ENCODE results near the gene CSF1R. TPM values are rescaled to one million over a fixed set of nuclear protein-coding genes. Genes with fewer than 3 reads are reported as not detected.

Gene CSF1R
- polyA plus RNA-seq, 2 of the 4 experiments (the other 2 are of a cell fraction): 0.06 TPM; not detected in 1

DNA sequence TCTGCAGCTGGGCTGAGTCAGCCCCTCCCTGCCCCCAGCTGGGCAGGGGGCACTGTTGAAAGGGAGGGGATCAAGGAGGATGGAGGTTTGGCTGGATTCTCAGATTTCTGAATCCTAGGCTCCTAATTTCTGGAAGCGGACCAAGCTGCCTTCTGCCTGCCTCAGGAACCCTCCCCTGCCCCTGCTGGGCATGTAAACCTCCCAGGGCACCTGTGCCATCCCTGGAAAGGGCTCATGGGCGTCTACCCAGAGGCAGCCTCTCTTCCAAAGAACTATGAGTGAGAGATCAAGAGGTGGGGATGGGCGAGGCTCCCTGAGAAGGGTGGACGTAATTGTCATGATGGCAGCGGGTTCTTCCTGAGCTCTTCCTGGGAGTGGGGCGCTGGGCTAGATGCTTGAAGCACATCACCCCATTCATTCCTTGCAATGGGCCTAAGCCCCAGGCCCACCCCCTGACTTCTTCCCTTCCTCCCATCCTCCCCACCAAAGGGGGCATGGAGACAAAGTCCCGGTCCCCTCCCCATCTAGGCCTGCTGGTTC, 21.6 kb downstream of the CSF1R start:
- TF ChIP-seq EHMT2 (IDR thresholded peaks at IDR 0.05; ENCODE audit: low read depth) (no peak), HOXB13 (CRISPR knock-in tag; IDR thresholded peaks at IDR 0.05; ENCODE audit: low read depth) (no peak), ZC3H11A (IDR thresholded peaks at IDR 0.05) (no peak), ESRRA (IDR thresholded peaks at IDR 0.05; ENCODE audit: borderline replicate concordance, low read length) (no peak), CHD2 (IDR thresholded peaks at IDR 0.05; ENCODE audit: low read length, partially characterized antibody) (no peak), BHLHE40 (IDR thresholded peaks at IDR 0.05; ENCODE audit: low read depth, low read length) (no peak), JUNB (IDR thresholded peaks at IDR 0.05) (no peak), MYC (IDR thresholded peaks at IDR 0.05; ENCODE audit: borderline replicate concordance, low read length) (no peak), RAD21 (conservative IDR thresholded peaks at IDR 0.05 in 1 of 2, IDR thresholded peaks at IDR 0.05 in 1 of 2) (no peak), NPAS2 (CRISPR knock-in tag; IDR thresholded peaks at IDR 0.05; ENCODE audit: borderline replicate concordance) (no peak), RNF2 (IDR thresholded peaks at IDR 0.05; ENCODE audit: borderline replicate concordance, low read depth) (no peak), EHF (CRISPR knock-in tag; IDR thresholded peaks at IDR 0.05) (no peak), FOXS1 (CRISPR knock-in tag; IDR thresholded peaks at IDR 0.05) (no peak), MAFK (IDR thresholded peaks at IDR 0.05; ENCODE audit: partially characterized antibody) (no peak), HOXA7 (CRISPR knock-in tag; IDR thresholded peaks at IDR 0.05) (no peak), NR3C1 (IDR thresholded peaks at IDR 0.05) (no peak)
- TF ChIP-seq, protein P1, sequence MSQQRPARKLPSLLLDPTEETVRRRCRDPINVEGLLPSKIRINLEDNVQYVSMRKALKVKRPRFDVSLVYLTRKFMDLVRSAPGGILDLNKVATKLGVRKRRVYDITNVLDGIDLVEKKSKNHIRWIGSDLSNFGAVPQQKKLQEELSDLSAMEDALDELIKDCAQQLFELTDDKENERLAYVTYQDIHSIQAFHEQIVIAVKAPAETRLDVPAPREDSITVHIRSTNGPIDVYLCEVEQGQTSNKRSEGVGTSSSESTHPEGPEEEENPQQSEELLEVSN (IDR thresholded peaks at IDR 0.05; ENCODE audit: borderline replicate concordance, low read depth): no peak
- Histone ChIP-seq H3K4me1 (0 out of 3 replicates have a peak, but pooled peaks cover 4% of the 10 kb centered on the region), H3K27ac (no peak overlapping the region), H3K9me3 (no peaks in the 10 kb centered on the region), H3K4me3 (no peak overlapping the region), H3K4me2 (no peak overlapping the region)
- no peak for ATAC-seq
- ChIA-PET CTCF (interaction anchor here (1.1 to 2.2 kb wide), 2 partner anchors 9 to 11 kb away, joined by 3 to 7 read pairs; no protein-coding TSS in a partner anchor), POLR2A (no interaction called here)
- no peak for DNase-seq (ENCODE audit: low read depth in 1 of 2, low spot score in 1 of 2)
- no peak for FAIRE-seq
- 69% methylated on average over 7 of the region's 7 CpGs for WGBS (ENCODE audit: missing lambda C conversion rate)

DNA sequence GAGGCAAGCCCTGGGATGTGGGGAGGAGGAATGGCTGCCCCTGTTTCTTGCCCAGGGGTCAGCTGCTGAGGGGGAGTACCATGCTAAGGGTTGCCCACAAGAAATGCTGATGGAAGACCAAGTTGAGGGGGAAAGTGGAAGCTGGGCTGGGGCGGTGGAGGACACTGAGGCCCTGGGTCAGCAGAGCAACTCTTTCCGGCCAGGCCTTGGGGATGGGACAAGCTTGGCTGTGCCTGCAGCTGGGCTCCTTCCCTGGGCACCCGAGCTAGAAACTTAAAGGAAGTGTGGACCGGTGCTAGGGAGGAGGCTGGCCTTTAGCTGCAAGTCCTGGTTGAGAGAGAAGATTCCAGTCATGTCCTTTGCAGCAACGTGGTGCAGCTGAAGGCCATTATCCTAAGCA, 22.7 kb downstream of the CSF1R start:
- Histone ChIP-seq H3K9me3 (no peaks in the 10 kb centered on the region), H3K4me2 (no peak overlapping the region), H3K4me3 (no peak overlapping the region), H3K27ac (no peak overlapping the region), H3K4me1 (0 out of 3 replicates have a peak, but pooled peaks cover 4% of the 10 kb centered on the region)
- ChIA-PET CTCF (interaction anchor here (1.1 to 2.2 kb wide), 3 partner anchors 10 to 15 kb away, joined by 3 to 7 read pairs (median 3); no protein-coding TSS in a partner anchor), POLR2A (interaction anchor here (0.6 kb wide), 1 partner anchor 9 kb away, joined by 4 read pairs; no protein-coding TSS in a partner anchor)
- TF ChIP-seq RNF2 (IDR thresholded peaks at IDR 0.05; ENCODE audit: borderline replicate concordance, low read depth) (no peak), ZNF302 (CRISPR knock-in tag; IDR thresholded peaks at IDR 0.05) (no peak), POLR2AphosphoS2 (conservative IDR thresholded peaks at IDR 0.05; ENCODE audit: low read length) (no peak), RAD21 (conservative IDR thresholded peaks at IDR 0.05 in 1 of 2, IDR thresholded peaks at IDR 0.05 in 1 of 2) (no peak), TP53 (CRISPR knock-in tag; IDR thresholded peaks at IDR 0.05) (no peak), FOXS1 (CRISPR knock-in tag; IDR thresholded peaks at IDR 0.05) (no peak), HEYL (CRISPR knock-in tag; IDR thresholded peaks at IDR 0.05) (no peak), KDM5A (IDR thresholded peaks at IDR 0.05) (no peak), EHF (CRISPR knock-in tag; IDR thresholded peaks at IDR 0.05) (no peak), SMC3 (IDR thresholded peaks at IDR 0.05) (no peak)
- TF ChIP-seq, protein P2, sequence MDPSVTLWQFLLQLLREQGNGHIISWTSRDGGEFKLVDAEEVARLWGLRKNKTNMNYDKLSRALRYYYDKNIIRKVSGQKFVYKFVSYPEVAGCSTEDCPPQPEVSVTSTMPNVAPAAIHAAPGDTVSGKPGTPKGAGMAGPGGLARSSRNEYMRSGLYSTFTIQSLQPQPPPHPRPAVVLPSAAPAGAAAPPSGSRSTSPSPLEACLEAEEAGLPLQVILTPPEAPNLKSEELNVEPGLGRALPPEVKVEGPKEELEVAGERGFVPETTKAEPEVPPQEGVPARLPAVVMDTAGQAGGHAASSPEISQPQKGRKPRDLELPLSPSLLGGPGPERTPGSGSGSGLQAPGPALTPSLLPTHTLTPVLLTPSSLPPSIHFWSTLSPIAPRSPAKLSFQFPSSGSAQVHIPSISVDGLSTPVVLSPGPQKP (IDR thresholded peaks at IDR 0.05; ENCODE audit: low read depth, low read length): no peak
- TF ChIP-seq, protein P3, sequence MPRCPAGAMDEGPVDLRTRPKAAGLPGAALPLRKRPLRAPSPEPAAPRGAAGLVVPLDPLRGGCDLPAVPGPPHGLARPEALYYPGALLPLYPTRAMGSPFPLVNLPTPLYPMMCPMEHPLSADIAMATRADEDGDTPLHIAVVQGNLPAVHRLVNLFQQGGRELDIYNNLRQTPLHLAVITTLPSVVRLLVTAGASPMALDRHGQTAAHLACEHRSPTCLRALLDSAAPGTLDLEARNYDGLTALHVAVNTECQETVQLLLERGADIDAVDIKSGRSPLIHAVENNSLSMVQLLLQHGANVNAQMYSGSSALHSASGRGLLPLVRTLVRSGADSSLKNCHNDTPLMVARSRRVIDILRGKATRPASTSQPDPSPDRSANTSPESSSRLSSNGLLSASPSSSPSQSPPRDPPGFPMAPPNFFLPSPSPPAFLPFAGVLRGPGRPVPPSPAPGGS (IDR thresholded peaks at IDR 0.05): no peak
- TF ChIP-seq, protein P4, sequence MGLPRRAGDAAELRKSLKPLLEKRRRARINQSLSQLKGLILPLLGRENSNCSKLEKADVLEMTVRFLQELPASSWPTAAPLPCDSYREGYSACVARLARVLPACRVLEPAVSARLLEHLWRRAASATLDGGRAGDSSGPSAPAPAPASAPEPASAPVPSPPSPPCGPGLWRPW (IDR thresholded peaks at IDR 0.05): no peak
- DNase-seq (ENCODE audit: low read depth in 1 of 2, low spot score in 1 of 2): no peak
- FAIRE-seq: no peak
- 70% methylated on average over 5 of the region's 5 CpGs for WGBS (ENCODE audit: missing lambda C conversion rate)
- no peak for ATAC-seq

All from A549 (cell line).